ENCODE results near the gene NOS1.

NOS1 gene

DNA sequence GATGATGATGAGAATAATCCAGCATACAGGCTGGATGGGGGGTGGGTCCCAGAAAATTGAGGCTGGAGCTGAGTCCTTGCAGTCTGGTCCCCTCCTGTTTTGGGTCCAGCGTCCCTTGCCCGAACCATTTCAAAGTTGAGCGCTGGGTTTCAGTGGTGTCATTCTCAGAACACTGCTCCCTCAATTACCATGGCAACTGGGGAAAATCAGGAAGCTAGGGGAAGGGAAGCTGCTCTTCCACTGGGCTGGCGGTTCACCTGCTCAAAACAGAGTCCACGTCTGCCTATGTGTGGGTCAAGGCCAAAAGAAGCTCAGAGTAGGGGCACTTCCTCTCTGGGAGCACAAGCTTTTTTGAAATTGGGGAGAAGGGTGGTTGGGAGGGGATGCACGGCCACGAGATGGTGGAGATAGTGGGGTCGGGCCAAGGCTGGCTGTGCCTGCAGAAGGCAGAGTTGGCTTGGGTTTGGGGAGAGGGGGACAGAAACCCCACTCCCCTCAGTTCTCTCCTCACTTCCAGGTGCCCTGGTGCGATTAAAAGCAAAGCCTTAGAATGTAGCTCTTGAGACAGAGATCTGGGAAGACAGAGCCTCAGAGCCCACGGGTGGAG, 1.7 kb upstream of the NOS1 start:
- no peaks in the 10 kb centered on the region for H3K36me3 ChIP-seq
- no peaks in the 10 kb centered on the region for H3K4me1 ChIP-seq (ENCODE audit: control insufficient read depth in 1 of 2, insufficient read depth in 1 of 2, low read depth in 1 of 2, low read length in 1 of 2)
- H3K27ac ChIP-seq: no peak overlapping the region
- peaks cover 83% of the 10 kb centered on the region for H3K27me3 ChIP-seq
- H3K9me3 ChIP-seq: no peaks in the 10 kb centered on the region
- H3K4me3 ChIP-seq (ENCODE audit: low read depth in 1 of 2, low read length in 1 of 2): no peak overlapping the region
- TF ChIP-seq, protein P1, sequence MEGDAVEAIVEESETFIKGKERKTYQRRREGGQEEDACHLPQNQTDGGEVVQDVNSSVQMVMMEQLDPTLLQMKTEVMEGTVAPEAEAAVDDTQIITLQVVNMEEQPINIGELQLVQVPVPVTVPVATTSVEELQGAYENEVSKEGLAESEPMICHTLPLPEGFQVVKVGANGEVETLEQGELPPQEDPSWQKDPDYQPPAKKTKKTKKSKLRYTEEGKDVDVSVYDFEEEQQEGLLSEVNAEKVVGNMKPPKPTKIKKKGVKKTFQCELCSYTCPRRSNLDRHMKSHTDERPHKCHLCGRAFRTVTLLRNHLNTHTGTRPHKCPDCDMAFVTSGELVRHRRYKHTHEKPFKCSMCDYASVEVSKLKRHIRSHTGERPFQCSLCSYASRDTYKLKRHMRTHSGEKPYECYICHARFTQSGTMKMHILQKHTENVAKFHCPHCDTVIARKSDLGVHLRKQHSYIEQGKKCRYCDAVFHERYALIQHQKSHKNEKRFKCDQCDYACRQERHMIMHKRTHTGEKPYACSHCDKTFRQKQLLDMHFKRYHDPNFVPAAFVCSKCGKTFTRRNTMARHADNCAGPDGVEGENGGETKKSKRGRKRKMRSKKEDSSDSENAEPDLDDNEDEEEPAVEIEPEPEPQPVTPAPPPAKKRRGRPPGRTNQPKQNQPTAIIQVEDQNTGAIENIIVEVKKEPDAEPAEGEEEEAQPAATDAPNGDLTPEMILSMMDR (IDR thresholded peaks at IDR 0.05): no peak

DNA sequence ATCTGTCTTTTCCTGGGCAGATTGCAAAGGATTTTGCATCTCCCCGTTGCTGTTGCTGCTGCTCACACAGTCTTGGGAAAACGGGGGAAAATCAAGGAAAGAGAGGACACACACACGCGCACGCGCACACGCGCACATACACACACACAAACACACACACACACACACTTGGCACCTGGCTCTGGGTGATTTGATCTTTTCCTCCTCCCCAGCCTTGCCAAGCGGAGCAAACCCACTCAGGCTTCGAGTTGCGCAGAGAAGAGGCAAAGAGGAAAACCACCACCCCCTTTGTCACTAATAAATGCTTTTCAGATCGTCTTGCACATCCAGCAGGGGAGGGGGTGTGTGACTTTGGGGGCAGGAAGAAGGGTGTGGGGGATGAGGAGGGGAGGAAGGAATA, 965 bp upstream of the NOS1 start:
- no peaks in the 10 kb centered on the region for H3K9me3 ChIP-seq
- H3K4me1 ChIP-seq (ENCODE audit: control insufficient read depth in 1 of 2, insufficient read depth in 1 of 2, low read depth in 1 of 2, low read length in 1 of 2): no peaks in the 10 kb centered on the region
- TF ChIP-seq, protein P1 (IDR thresholded peaks at IDR 0.05): no peak
- H3K27me3 ChIP-seq: peaks cover 91% of the 10 kb centered on the region
- H3K36me3 ChIP-seq: no peaks in the 10 kb centered on the region
- H3K4me3 ChIP-seq (ENCODE audit: low read depth in 1 of 2, low read length in 1 of 2): no peak overlapping the region
- no peak overlapping the region for H3K27ac ChIP-seq

DNA sequence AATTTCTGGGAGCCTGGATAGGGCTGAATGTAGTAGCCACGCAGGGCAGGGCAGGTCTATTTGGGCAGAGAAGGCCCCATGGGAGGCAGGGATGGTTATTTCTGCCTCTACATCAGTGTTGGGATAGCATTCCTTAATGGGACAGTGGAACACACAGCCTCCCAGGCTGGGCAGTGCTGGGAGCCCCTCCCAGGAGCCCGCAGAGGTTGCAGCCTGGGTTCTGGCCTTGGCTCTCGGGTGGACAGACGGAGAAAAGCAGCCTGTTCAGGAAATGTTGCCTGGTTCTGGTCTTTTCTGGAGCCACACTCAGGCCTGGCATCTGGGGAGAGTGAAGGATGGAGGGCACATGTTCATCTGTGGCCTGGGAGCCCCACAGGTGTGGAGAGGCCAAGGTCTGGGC, 479 bp upstream of the NOS1 start:
- H3K27ac ChIP-seq: no peak overlapping the region
- no peaks in the 10 kb centered on the region for H3K4me1 ChIP-seq (ENCODE audit: control insufficient read depth in 1 of 2, insufficient read depth in 1 of 2, low read depth in 1 of 2, low read length in 1 of 2)
- no peak overlapping the region for H3K4me3 ChIP-seq (ENCODE audit: low read depth in 1 of 2, low read length in 1 of 2)
- no peaks in the 10 kb centered on the region for H3K9me3 ChIP-seq
- TF ChIP-seq, protein P1 (IDR thresholded peaks at IDR 0.05): no peak
- H3K36me3 ChIP-seq: no peaks in the 10 kb centered on the region
- peaks cover 95% of the 10 kb centered on the region for H3K27me3 ChIP-seq

DNA sequence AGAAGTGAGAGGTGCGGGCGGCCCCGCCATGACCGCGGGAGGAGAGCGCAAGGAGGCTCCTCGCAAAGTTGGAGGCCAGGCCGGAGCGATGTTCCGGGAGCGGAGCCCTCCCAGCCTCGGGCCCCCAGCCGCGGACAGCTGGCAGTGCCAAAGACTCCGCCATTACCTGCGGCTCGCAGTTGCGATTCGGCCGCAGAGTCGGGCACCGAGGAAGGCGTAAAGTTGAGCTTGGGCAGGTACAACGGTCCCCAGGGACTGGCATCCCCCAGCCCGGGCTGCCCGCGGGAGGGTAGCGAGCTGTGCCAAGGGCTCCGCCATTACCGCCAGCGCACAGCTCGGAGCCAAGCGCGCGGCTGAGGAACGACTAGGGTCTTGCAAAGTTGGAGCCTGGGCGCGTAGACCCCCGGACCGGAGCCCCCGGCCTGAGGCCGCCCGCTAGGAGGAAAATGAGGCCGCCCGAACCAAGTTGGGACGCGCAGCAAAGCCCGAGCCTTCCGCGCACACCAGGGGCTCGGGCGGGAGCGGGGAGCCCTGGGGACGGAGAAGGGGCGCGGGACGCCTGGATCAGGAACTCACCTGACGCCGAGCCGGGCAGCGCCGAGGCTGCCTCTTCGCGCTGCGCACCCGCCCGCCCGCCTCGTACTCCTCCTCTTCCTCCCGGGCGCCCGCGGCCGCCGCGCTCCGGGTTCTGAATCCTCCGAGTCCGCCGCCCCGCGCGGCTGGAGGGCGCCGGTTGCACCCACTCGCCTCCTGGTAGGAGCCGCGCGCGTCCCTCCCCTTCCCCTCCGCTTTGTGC, 677 bp downstream of the NOS1 start:
- Histone ChIP-seq H3K4me3 (ENCODE audit: low read depth in 1 of 2, low read length in 1 of 2) (no peak overlapping the region), H3K27ac (no peak overlapping the region), H3K4me1 (ENCODE audit: control insufficient read depth in 1 of 2, insufficient read depth in 1 of 2, low read depth in 1 of 2, low read length in 1 of 2) (no peaks in the 10 kb centered on the region), H3K9me3 (no peaks in the 10 kb centered on the region), H3K27me3 (peaks cover 95% of the 10 kb centered on the region), H3K36me3 (no peaks in the 10 kb centered on the region)
- TF ChIP-seq, protein P1 (IDR thresholded peaks at IDR 0.05): no peak

DNA sequence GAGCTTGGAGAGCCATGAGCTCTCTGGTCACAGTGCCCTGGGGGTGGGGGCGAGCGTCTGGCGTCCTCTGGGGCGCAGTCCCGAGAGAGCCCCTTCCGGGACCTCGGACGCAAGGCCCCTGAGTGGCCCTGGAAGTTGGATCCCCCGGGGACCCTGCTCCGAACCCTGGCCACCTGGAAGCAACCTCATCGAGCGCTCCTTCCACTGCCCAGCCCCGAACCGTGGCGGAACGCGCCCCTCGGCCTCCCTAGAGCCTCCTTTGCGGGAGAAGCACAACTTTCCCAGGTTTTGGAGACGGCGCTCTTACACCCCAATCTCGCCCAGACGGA, 1.2 kb downstream of the NOS1 start:
- peaks cover 89% of the 10 kb centered on the region for H3K27me3 ChIP-seq

More for the DNA sequence above, 1.2 kb downstream of the NOS1 start:
- H3K4me1 ChIP-seq (ENCODE audit: control insufficient read depth in 1 of 2, insufficient read depth in 1 of 2, low read depth in 1 of 2, low read length in 1 of 2): no peaks in the 10 kb centered on the region
- H3K4me3 ChIP-seq (ENCODE audit: low read depth in 1 of 2, low read length in 1 of 2): no peak overlapping the region
- H3K27ac ChIP-seq: no peak overlapping the region
- no peaks in the 10 kb centered on the region for H3K36me3 ChIP-seq
- TF ChIP-seq, protein P1 (IDR thresholded peaks at IDR 0.05): no peak
- H3K9me3 ChIP-seq: no peaks in the 10 kb centered on the region
